GM12873 (cell line): ENCODE data around the gene HOXB9.

ENCODE experiments used
- TF ChIP-seq, protein P1 (sequence below): IDR thresholded peaks from 2 replicates; pipeline ENCODE4 v1.5.1; 2012; ENCODE audit warnings: low read depth, mild to moderate bottlenecking, moderate library complexity, low read length, control low read depth; ENCODE audit not compliant: insufficient read depth; ENCODE audit errors: missing control alignments

The HOXB9 gene

DNA sequence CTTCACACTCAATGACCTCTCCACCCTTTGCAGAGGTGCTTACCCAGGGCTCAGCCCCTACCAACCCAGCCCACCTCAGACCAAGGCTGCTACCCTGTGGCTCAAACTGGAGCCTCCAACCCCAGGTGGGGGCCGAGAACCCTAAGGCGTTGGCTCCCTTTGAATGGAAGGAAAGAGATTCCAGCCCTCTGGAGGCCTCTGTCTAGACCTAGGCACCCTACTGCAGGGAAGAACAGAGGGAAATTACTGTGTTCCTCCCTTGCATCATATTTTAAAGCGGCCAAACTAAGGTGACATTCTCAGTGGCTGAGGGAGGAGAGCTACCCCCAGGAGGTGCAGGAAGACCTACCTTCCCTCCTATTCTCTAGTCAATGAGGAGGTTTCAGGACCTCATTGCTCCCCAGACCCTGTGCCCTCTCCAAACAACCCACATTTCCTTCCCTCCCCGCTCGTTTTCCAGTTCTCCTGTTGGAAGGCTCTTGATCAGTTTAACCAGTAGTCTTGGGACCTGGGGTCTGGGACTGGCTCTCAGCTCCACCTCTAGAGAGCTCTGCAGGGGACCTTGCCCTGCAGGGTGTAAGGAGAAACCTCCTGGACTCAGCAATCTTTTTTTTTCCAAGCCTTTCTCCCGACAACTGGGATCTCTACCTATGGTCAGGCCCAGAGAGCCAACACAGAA lies 5.6 kb downstream of the HOXB9 start:
- TF ChIP-seq, protein P1, sequence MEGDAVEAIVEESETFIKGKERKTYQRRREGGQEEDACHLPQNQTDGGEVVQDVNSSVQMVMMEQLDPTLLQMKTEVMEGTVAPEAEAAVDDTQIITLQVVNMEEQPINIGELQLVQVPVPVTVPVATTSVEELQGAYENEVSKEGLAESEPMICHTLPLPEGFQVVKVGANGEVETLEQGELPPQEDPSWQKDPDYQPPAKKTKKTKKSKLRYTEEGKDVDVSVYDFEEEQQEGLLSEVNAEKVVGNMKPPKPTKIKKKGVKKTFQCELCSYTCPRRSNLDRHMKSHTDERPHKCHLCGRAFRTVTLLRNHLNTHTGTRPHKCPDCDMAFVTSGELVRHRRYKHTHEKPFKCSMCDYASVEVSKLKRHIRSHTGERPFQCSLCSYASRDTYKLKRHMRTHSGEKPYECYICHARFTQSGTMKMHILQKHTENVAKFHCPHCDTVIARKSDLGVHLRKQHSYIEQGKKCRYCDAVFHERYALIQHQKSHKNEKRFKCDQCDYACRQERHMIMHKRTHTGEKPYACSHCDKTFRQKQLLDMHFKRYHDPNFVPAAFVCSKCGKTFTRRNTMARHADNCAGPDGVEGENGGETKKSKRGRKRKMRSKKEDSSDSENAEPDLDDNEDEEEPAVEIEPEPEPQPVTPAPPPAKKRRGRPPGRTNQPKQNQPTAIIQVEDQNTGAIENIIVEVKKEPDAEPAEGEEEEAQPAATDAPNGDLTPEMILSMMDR = no peak

DNA sequence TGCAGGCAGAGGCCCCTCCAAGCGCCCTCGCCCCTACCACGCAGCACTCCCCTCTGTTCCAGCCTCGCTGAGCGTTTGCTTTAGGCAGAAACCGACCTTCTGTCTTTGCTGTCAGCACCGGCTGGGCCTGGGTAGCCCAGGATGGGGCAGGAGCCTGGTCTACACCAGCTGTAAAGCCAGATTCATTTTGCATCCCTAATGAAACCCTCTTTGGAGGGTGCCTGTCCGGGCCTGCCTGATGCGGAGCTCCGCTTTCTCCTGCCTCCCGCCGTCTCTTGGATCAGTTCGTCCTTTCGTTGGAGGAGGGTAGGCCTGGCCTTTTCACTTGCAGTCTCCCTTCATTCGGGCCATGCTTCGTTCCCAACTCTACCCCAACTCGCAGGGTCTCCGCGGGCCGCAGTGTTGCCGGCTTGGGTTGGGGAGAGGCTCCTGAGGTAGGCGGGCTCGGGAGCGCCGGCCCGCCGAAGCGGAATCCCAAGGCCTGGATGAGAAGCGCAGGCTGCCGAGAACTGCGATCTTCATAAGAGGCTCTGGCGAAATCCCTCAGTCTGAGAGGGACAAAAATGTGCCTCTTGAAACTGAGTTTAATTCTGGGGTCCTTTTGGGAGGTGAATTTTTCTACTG lies 6.2 kb downstream of the HOXB9 start:
- TF ChIP-seq, protein P1 = no peak

DNA sequence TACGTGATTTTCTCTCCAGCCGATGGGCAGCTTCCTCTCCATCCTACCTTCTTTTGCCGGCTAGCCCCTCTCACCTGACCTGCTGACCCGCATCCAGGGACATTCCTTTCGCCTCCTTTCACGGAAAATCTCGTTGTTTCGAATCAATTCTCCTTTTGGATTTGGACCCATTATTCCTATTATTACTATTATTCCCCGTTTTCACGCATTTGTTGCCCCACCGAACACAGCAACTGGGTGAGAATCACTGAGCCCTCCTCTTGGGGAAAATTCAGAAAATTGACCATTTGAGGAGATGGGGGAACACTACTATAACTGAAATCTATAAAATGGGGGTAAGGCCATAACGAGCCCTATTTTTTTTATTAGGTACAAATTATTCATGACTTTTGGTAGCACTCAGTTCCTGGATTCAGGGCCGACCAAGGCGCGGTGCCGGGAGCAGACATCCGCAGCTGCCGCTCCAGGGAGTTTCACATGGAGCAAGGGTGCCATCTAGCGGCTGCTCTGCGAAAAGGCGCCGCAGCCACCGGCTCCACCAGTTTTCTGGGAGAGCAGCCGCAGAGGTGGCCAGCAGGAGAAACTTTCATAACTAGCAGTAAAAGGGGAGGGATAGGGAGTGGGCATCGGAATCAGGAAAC lies 7.8 kb downstream of the HOXB9 start:
- TF ChIP-seq, protein P1 = peak; percentile 90

DNA sequence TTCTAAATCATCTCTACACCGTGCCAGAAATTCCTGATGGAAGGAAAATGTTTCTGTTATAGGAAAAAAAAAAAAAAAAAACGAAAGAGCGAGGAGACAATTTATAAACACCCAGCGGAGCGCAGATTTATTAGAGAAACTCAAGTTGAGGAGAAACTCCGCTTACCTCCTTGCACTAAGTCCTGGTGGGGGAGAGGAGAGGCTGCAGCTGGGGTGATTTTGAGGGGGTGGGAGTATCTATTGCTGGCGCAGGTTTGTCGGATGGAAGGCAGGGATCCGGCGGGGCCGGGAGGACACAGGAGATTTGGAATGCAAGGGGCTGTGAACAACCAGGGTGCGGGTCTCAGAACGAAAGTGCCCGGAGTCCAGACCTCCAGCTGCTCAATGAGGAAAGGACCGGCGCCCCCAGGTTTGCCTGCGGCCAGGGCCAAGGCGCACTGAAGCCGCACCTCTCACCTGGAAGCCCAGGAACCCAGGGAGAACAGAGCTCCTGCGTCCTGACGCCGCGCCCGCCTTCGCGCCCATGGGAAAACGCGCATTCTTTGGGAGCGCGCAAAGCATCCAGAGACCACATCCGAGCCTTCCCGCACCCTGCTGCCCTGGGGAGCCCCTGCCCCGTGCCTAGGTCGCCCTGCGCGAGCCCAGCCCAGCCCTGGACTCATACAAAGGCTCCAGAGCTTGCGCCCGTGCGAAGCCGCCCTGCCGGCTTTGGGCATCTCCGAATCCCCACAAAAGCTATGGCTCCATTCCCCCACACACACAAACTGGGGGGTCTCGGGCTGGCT lies 8.5 kb downstream of the HOXB9 start:
- TF ChIP-seq, protein P1 = no peak

DNA sequence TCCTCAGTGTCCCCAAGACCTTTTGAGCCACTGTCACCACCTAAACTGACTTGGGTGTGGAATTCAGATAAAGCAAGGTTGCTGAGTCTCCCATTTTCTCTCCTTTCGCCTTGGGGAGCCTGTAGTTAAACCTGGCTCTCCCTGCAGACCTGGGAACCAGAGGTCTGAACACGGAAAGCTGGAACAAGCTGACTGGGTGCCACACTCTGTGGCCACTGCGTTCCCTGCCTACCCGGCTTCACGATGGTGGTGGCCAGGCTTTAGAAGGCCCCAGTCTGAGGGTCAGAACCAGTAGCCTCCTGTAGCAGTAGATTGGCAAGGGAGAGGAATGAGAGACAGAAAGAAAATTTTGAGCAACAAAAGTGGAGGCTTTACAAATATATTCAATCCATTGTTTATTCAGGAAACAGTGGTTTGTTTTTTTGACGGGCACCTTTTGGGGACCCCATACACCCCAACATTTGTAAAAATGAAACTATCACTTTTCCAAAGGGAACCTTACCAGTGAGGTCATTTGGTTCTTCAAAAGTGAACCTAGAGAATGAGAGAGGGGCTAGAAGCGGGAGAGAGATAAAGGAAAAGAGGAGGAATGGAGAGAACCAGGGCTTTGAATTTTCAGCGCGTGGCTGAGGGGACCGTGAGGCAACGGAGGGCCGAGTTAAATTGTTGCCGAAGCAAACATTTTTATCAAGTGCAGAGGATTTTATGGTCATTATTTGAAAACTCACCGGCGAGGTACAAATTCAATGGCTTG lies 9.3 kb downstream of the HOXB9 start:
- TF ChIP-seq, protein P1 = no peak

DNA sequence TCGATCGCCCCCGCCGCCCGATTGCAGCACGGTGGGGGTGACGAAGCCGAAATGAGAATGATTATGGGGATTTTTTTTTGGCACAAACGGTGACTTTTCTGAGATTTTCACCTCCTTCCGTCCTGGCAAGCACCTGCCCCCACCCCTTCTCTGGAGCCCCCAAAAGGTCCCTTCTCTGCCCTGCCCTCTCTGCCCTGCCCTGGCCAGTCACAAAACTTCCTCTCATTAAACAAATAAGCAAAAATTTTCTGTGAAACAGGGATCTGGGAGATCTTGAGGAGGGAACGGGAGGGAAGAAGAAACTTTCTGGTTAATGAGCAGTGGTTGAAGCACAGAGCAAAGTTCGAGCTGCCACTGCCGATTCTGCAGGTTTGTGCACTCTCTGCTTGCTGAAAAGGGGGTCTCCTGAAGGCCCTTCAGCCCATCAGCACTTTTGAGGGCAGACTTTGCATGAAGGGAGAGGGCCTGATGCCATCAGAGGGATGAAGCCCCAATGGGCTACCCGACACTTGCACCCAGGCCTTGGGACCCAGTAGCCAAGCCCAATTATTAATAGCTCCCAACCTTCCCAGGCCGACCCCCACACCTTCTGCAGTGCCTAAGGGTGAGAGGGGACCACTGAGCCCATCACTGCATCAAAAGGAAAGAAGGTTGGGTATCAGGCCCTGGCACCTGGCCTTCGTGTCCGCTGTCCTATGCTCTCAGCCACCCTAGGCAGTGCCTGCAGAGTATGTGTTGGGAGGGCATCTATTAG lies 10.0 kb downstream of the HOXB9 start:
- TF ChIP-seq, protein P1 = no peak
